Measurements from ENCODE around the gene SHB. TPM values are rescaled to one million over a fixed set of nuclear protein-coding genes. Genes with fewer than 3 reads are reported as not detected.

Gene SHB
- total RNA-seq, 1 donor from 2014 or later: 0.44 TPM

DNA sequence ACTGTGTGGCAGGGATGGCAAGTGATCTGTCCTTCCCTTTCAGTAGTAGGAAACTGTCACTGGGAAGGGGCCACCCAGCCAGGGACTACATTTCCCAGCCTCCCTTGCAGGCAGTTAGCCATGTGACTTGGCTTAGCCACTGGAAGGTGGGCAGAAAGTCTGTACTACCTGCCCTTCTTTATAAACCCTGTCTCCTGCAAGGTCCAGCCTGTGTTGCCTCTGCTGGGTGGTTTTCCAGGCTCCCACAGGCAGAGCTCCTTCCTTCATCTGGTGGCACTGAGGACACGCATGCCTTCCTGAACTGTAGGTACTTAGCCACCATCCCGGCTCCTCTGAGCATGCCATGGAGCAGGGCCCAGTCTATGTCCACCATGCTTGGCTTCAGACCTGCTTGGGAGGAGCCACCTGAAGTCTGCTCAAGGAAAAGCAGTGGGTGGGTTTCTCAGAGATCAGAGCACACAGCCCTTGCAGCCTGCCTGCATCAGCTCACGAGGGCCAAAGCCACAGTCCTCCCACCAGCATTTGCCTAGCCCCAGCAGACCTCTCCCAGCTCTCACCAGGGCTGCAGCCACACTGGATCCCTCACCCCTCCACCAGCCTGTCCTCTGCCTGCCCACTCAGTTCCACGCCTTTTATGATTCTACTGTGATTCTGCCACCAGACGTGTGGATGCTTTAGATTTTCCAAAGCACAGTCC, 148.4 kb downstream of the SHB start:
- no peak overlapping the region for H3K27ac Mint-ChIP-seq
- H3K9me3 Mint-ChIP-seq: no peaks in the 10 kb centered on the region
- intact Hi-C loops (cut with micrococcal nuclease): no loop called here
- no peaks in the 10 kb centered on the region for H3K4me1 Mint-ChIP-seq
- ChIA-PET CTCF (no interaction called here), POLR2A (no interaction called here)
- TF ChIP-seq, protein P1, sequence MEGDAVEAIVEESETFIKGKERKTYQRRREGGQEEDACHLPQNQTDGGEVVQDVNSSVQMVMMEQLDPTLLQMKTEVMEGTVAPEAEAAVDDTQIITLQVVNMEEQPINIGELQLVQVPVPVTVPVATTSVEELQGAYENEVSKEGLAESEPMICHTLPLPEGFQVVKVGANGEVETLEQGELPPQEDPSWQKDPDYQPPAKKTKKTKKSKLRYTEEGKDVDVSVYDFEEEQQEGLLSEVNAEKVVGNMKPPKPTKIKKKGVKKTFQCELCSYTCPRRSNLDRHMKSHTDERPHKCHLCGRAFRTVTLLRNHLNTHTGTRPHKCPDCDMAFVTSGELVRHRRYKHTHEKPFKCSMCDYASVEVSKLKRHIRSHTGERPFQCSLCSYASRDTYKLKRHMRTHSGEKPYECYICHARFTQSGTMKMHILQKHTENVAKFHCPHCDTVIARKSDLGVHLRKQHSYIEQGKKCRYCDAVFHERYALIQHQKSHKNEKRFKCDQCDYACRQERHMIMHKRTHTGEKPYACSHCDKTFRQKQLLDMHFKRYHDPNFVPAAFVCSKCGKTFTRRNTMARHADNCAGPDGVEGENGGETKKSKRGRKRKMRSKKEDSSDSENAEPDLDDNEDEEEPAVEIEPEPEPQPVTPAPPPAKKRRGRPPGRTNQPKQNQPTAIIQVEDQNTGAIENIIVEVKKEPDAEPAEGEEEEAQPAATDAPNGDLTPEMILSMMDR (IDR thresholded peaks at IDR 0.05): no peak
- H3K27me3 Mint-ChIP-seq: no peaks in the 10 kb centered on the region
- ATAC-seq (ENCODE audit: low read depth) (no peak), DNase-seq (no peak)
- H3K4me3 Mint-ChIP-seq: no peak overlapping the region
- no peaks in the 10 kb centered on the region for H3K36me3 Mint-ChIP-seq (ENCODE audit: low read depth)

DNA sequence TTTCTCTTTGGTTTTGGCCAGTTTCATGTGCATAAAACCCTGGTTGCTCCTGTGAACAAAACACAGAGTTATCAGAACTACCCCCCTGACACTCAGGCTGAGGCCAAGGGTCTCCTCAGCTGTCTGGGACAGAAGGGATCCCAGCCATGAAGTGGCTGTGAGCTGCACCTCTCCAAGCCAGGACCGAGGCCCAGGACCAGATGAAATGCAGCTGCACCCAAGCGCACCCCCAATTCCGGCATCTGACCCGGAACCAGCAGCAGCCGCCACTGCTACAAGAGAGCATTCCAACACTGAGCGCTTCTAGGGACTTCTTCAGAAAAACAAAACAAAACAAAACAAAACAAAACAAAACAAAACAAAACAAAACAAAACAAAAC, 149.1 kb downstream of the SHB start:
- ATAC-seq (ENCODE audit: low read depth): no peak
- TF ChIP-seq, protein P1 (IDR thresholded peaks at IDR 0.05): no peak
- CTCF ChIA-PET: no interaction called here
- Mint-ChIP-seq H3K27me3 (no peaks in the 10 kb centered on the region), H3K36me3 (ENCODE audit: low read depth) (no peaks in the 10 kb centered on the region), H3K27ac (no peak overlapping the region), H3K4me3 (no peak overlapping the region), H3K4me1 (no peaks in the 10 kb centered on the region), H3K9me3 (no peaks in the 10 kb centered on the region)
- DNase-seq: no peak
- intact Hi-C loops (cut with micrococcal nuclease): loop anchor here (10.0 kb wide), 1 partner anchor 65 kb away; no protein-coding TSS in a partner anchor
- POLR2A ChIA-PET: no interaction called here

DNA sequence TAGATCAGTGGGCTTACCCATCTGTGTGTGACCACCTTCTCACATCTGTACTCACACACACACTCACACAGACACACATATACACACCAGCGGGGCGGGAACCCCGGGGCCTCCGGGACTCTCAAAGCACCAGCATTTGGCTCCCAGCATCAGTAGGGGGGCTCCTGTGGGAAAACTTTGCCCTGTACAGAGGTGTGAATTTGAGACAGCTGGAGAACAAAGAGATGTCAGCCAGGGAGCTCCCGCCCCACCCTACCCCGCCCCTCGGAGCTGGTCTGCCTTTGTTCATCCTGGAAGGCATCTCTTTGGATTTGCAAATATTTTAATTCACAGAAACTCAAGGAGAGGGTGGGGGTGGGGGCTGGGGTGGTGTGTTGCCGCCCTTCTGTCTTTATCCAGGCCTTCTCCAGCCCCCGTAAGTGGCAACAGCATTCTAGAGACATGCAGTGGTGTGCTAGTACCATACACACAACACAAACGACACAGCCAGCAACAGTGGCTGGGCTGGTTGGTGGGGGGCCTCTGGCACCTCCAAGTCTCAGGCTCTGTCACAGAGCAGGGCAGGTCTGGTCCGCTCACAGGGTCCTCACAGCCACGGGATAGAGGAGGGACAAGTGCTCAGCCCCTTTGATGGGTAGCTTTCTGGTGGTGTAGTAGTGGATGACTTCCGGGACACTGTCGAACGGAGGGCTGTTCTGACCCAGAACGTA, 149.6 kb downstream of the SHB start:
- CTCF ChIA-PET: no interaction called here
- DNase-seq: no peak
- Mint-ChIP-seq H3K4me1 (no peaks in the 10 kb centered on the region), H3K9me3 (no peaks in the 10 kb centered on the region), H3K4me3 (no peak overlapping the region), H3K27ac (no peak overlapping the region), H3K36me3 (ENCODE audit: low read depth) (no peaks in the 10 kb centered on the region), H3K27me3 (no peaks in the 10 kb centered on the region)
- POLR2A ChIA-PET: no interaction called here
- ATAC-seq (ENCODE audit: low read depth): no peak
- TF ChIP-seq, protein P1 (IDR thresholded peaks at IDR 0.05): no peak
- intact Hi-C loops (cut with micrococcal nuclease): loop anchor here (10.0 kb wide), 1 partner anchor 65 kb away; no protein-coding TSS in a partner anchor

DNA sequence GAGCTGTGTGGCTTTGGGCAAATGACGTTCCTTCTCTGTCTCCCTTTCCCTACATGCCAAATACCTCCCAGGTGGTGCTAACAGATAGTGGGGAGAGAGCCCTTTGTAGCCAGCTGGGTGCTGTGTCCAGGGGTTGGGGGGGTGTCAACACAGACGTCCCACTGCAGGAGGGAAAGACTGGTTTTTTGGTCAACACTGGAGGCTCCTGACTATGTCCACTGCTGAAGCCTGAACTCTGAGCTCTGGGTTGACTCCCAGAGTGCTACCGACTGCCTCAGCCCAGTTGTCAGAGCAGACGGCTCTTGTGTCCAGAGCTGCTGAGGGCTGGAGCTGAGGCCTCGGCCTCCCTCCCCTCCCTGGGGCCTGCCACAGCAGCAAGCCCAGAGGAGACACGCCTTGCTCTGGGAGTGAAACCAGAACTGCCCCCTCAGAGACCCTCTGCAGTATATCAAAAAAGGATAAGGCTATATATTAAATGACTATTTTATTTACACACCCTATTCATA, 150.3 kb downstream of the SHB start:
- POLR2A ChIA-PET: interaction anchor here (0.7 kb wide), 1 partner anchor 481 kb away, joined by 3 read pairs; no protein-coding TSS in a partner anchor
- H3K9me3 Mint-ChIP-seq: no peaks in the 10 kb centered on the region
- intact Hi-C loops (cut with micrococcal nuclease): loop anchor here (10.0 kb wide), 1 partner anchor 64 kb away; no protein-coding TSS in a partner anchor

More for the DNA sequence above, 150.3 kb downstream of the SHB start:
- CTCF ChIA-PET: interaction anchor here (1.0 kb wide), 1 partner anchor 241 kb away, joined by 3 read pairs; no protein-coding TSS in a partner anchor
- ATAC-seq (ENCODE audit: low read depth): no peak
- DNase-seq: no peak
- Mint-ChIP-seq H3K27ac (no peak overlapping the region), H3K27me3 (no peaks in the 10 kb centered on the region), H3K4me3 (no peak overlapping the region), H3K36me3 (ENCODE audit: low read depth) (no peaks in the 10 kb centered on the region), H3K4me1 (no peaks in the 10 kb centered on the region)
- TF ChIP-seq, protein P1 (IDR thresholded peaks at IDR 0.05): no peak
